Cardiac muscle cell (in vitro differentiated cells and primary cell): ENCODE measurements around the gene TECTB. TPM values are rescaled to one million over a fixed set of nuclear protein-coding genes. Genes with fewer than 3 reads are reported as not detected.

Experiments used
- DNase-seq, 2 donors: peaks; one replicate each; pipeline versions ENCODE4 v3.0.0 to v3.0.0-alpha.2; 2010 to 2017; ENCODE audit warnings: low read depth in 1 of 2, low spot score in 1 of 2
- H3K27ac ChIP-seq: fragments of 200-600 bp; sonication (generic); 2 replicates; pipeline ENCODE4 v1.5.1; 2016
- H3K27me3 ChIP-seq: fragments of 200-600 bp; sonication (generic); 2 replicates; pipeline ENCODE4 v1.6.0; 2016; ENCODE audit warnings: control low read depth
- H3K36me3 ChIP-seq: fragments of 200-600 bp; sonication (generic); 2 replicates; pipeline ENCODE4 v1.5.1; 2016; ENCODE audit warnings: control low read depth
- H3K4me1 ChIP-seq: fragments of 200-600 bp; sonication (generic); 2 replicates; pipeline ENCODE4 v1.8.1; 2017; ENCODE audit warnings: low read depth, mild to moderate bottlenecking, mixed run types
- H3K4me3 ChIP-seq: fragments of 200-600 bp; sonication (generic); 2 replicates; pipeline ENCODE4 v1.5.1; 2016; ENCODE audit warnings: mild to moderate bottlenecking
- H3K9me3 ChIP-seq: fragments of 200-600 bp; sonication (generic); 2 replicates; pipeline ENCODE4 v1.5.1; 2017; ENCODE audit warnings: low read depth, mild to moderate bottlenecking, control low read depth
- CTCF ChIP-seq: IDR thresholded peaks from 2 replicates; pipeline ENCODE4 v1.5.1; 2012; ENCODE audit warnings: low read depth, mild to moderate bottlenecking, low read length
- polyA plus RNA-seq: library from polyadenylated mRNA; unstranded; fragments of >200 nt; fragmentation: Nextera tagmentation; extraction: Ambion mirVana; gene quantifications from 2 replicates; pipeline ENCODE4 v1.2.1, GENCODE V29; 2016
- total RNA-seq: library from RNA; depleted of rRNA; stranded (reverse); fragments of >200 nt; gene quantifications from 2 replicates; pipeline ENCODE4 v1.2.3, GENCODE V29; 2016

TECTB gene
- total and polyA plus RNA-seq, 2 experiments from 2014 or later: not detected

GRCh38 chr10:112241651-112242341 lies 41.4 kb upstream of the TECTB start:
- no peaks in the 10 kb centered on the region for H3K4me1 ChIP-seq
- H3K27me3 ChIP-seq: no peaks in the 10 kb centered on the region
- H3K27ac ChIP-seq: no peak overlapping the region

DNA sequence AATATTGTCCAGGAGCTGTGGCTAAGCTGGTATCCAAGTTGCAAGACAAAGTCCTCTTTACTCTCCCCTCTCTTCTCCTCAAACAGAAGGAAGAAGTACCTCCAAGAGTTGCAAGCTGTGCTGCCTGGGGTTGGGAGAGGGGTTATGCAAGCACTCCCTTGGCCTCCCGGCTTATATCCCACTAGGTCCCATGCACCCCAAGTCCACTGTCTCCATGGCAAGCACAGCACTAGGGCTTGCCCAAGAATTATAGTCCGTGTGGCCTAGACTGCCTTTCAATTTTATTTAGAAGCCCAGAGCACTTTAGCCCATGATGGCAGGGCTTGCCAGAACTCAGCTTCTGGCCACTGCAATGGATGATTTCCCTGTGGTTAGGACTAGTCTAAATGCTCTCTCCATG lies 40.4 kb upstream of the TECTB start:
- Histone ChIP-seq H3K27ac (no peak overlapping the region), H3K27me3 (no peaks in the 10 kb centered on the region), H3K4me1 (no peaks in the 10 kb centered on the region), H3K36me3 (no peaks in the 10 kb centered on the region), H3K4me3 (no peak overlapping the region), H3K9me3 (no peaks in the 10 kb centered on the region)
- no peak for TF ChIP-seq CTCF
- DNase-seq: no peak

More at GRCh38 chr10:112241651-112242341, 41.4 kb upstream of the TECTB start:
- H3K9me3 ChIP-seq: no peaks in the 10 kb centered on the region
- TF ChIP-seq CTCF: no peak
- no peaks in the 10 kb centered on the region for H3K36me3 ChIP-seq
- DNase-seq: no peak
- H3K4me3 ChIP-seq: no peak overlapping the region

DNA sequence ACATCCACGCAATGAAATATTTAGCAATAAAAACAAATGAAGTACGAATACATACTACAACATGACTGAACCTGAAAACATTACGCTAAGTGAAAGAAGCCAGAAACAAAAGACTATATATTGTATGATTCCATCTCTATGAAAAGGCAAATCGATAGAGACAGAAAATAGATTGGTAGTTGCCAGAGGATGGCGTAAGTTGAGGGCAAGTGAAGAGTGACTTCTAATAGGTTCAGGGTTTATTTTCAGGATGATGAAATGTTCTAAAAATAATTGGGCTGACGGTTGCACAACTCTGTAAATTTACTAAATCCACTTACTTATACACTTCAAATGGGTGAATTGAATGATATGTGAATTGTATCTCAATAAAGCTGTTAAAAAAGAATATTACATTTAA lies 39.5 kb upstream of the TECTB start:
- H3K27me3 ChIP-seq: no peaks in the 10 kb centered on the region
- TF ChIP-seq CTCF: no peak
- no peak overlapping the region for H3K4me3 ChIP-seq
- no peak overlapping the region for H3K27ac ChIP-seq
- H3K4me1 ChIP-seq: no peaks in the 10 kb centered on the region
- no peaks in the 10 kb centered on the region for H3K36me3 ChIP-seq
- no peaks in the 10 kb centered on the region for H3K9me3 ChIP-seq
- DNase-seq: no peak

- Histone ChIP-seq H3K4me3 (no peak overlapping the region), H3K27me3 (no peaks in the 10 kb centered on the region), H3K27ac (no peak overlapping the region), H3K4me1 (no peaks in the 10 kb centered on the region), H3K36me3 (no peaks in the 10 kb centered on the region), H3K9me3 (no peaks in the 10 kb centered on the region)
- no peak for DNase-seq
- TF ChIP-seq CTCF: no peak
Observed at GRCh38 chr10:112244197-112244596, 39.0 kb upstream of the TECTB start.

DNA sequence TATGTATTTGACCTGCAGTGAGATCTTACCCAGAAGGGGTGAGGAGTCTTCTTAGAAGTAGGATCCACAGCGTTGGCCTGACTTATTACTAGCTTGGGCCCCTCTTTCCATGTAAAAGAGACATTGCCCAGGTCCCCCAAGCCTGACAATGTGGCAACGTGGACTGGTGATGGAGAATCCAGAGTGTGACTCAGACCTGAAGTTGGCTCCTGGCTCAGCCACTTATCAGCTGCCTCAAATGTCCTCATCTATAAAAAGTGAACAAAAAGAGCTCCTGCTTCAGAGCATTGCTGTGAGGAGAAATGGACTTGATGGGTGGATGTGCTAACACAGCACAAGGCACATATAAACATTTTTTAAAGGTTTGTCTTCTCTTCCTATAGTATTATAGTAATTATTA lies 35.4 kb upstream of the TECTB start:
- Histone ChIP-seq H3K27me3 (no peaks in the 10 kb centered on the region), H3K36me3 (no peaks in the 10 kb centered on the region), H3K4me1 (no peaks in the 10 kb centered on the region), H3K27ac (no peak overlapping the region), H3K9me3 (no peaks in the 10 kb centered on the region), H3K4me3 (no peak overlapping the region)
- TF ChIP-seq CTCF: no peak
- no peak for DNase-seq
